OCI-LY3 (cell line): ENCODE data around the gene SPP1.

Source experiments
- EZH2phosphoT487 ChIP-seq: fragments of 200-600 bp; shearing (Covaris generic); IDR thresholded peaks from 2 replicates; pipeline ENCODE4 v1.6.1; 2018; ENCODE audit warnings: antibody characterized with exemption, mixed run types, low read depth
- TF ChIP-seq, protein P1 (sequence below): fragments of 200-600, 300-600 bp; sonication (generic); IDR thresholded peaks from 2 replicates; pipeline ENCODE4 v1.5.1; 2014; ENCODE audit warnings: antibody characterized with exemption, low read length, low read depth

GRCh38 chr4:87989765-87990164, 14.3 kb downstream of the SPP1 start:
- TF ChIP-seq, protein P1, sequence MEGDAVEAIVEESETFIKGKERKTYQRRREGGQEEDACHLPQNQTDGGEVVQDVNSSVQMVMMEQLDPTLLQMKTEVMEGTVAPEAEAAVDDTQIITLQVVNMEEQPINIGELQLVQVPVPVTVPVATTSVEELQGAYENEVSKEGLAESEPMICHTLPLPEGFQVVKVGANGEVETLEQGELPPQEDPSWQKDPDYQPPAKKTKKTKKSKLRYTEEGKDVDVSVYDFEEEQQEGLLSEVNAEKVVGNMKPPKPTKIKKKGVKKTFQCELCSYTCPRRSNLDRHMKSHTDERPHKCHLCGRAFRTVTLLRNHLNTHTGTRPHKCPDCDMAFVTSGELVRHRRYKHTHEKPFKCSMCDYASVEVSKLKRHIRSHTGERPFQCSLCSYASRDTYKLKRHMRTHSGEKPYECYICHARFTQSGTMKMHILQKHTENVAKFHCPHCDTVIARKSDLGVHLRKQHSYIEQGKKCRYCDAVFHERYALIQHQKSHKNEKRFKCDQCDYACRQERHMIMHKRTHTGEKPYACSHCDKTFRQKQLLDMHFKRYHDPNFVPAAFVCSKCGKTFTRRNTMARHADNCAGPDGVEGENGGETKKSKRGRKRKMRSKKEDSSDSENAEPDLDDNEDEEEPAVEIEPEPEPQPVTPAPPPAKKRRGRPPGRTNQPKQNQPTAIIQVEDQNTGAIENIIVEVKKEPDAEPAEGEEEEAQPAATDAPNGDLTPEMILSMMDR = no peak
- no peak for TF ChIP-seq EZH2phosphoT487
